Measurements from ENCODE around the gene WSB2.

DNA sequence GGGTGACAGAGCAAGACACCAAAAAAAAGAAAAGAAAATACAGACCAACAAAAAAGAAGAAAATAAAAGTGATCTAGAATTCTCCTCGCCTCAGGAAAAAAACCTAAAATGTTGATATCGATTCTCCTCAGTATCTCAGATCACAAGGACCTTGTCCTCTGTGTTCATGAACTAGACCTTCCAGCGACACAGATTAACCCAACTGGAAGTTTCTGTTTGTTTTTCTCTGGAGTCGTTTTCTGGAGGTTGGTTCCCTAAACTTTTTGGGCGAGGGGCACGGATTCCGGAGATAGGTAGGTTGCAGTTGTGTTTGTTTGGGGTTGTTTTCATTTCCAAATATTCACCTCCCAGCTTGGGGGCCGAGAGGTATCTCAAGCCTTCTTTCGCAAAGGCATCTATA is 45.0 kb downstream of the WSB2 start:
- TF ChIP-seq, protein P1, sequence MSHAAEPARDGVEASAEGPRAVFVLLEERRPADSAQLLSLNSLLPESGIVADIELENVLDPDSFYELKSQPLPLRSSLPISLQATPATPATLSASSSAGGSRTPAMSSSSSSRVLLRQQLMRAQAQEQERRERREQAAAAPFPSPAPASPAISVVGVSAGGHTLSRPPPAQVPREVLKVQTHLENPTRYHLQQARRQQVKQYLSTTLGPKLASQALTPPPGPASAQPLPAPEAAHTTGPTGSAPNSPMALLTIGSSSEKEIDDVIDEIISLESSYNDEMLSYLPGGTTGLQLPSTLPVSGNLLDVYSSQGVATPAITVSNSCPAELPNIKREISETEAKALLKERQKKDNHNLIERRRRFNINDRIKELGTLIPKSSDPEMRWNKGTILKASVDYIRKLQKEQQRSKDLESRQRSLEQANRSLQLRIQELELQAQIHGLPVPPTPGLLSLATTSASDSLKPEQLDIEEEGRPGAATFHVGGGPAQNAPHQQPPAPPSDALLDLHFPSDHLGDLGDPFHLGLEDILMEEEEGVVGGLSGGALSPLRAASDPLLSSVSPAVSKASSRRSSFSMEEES (CRISPR knock-in tag; IDR thresholded peaks at IDR 0.05), result no peak
- TF ChIP-seq, protein P2, sequence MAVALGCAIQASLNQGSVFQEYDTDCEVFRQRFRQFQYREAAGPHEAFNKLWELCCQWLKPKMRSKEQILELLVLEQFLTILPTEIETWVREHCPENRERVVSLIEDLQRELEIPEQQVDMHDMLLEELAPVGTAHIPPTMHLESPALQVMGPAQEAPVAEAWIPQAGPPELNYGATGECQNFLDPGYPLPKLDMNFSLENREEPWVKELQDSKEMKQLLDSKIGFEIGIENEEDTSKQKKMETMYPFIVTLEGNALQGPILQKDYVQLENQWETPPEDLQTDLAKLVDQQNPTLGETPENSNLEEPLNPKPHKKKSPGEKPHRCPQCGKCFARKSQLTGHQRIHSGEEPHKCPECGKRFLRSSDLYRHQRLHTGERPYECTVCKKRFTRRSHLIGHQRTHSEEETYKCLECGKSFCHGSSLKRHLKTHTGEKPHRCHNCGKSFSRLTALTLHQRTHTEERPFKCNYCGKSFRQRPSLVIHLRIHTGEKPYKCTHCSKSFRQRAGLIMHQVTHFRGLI (CRISPR knock-in tag; IDR thresholded peaks at IDR 0.05), result no peak

Measured in K562 (cell line).